AML-193 (cell line): ENCODE measurements around the gene APP.

Experiments
- DNase-seq, 2 experiments: peaks; one replicate each; lab custom pipeline; 2025; lab: John Stamatoyannopoulos, UW

APP gene

GRCh38 chr21:25863747-25864146 lies 306.8 kb downstream of the APP start:
- no peak for DNase-seq

GRCh38 chr21:25863031-25863430 lies 307.5 kb downstream of the APP start:
- no peak for DNase-seq

DNA sequence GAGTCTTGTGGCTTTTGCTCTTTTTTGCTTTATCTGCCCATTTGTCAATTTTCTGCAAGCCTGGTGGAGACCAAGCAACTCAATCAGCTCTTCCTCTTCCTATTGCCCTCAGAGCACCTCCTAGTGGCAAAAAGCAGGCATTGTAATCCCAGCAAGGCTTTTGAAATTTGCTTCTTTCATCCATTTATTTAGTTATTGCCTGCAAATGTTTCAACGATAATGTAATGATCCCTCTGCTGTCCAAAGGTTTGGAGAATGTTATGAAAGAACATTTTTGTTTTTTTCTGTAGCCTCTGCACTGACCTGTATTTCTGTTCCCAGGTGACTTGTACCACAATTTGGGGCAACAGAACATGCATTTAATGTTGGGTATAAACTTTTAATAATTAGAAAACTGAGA lies 308.0 kb downstream of the APP start:
- DNase-seq: peak; percentile 32 to 36

- DNase-seq: no peak
Observed at GRCh38 chr21:25862112-25862511, 308.5 kb downstream of the APP start.

DNA sequence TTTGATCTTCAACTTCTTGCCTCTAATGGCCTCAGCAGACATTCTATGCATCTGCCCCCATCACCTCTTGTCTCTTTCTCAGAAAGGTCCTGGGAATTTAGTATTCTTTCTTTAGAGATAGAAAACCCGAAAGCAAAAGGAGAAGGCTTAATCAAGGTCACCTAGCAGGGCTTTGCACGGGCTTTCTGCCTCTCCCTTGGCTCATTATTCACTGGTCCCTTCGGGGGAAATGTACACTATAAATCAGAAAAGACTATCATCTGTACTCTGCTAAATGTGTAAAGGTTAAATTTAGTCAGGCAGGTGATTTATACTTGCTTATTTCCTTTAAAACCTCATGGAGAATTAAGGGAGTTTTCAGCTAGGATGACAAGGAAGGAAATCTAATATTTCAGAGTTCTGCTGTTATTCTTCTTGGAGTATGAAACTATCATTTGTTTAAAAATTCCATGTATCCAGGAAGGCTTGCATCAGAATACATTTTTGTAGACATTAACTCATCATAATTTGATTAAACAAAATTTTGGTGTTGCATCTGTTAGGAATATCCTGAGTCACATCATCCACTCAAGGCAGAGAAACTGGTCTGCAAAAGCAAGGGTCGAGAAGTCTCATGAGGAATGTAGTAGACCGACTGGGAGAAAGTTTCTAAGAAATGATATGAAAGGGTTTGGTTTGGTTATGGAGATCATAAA lies 311.2 kb downstream of the APP start:
- no peak for DNase-seq

DNA sequence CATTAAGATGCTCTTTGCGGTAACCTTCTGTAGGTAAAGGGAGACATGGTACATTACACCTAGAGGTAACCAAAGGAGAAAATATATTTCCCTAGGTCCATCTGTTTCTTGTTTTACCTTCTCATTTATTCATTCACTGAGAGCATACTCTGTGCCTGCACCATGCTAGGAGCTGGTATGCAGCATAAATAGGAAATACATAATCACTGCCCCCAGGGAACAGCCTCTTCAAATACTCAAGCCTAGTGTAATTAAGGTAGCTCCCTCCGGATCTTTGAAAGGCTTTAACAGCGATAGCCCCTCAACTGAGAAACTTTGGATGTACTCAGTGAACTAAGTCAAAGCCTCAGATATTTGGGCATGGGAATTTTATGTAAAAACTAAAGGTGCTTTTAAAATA lies 312.2 kb downstream of the APP start:
- DNase-seq: no peak

- DNase-seq: no peak
Observed at GRCh38 chr21:25857308-25858074, 313.1 kb downstream of the APP start.

- DNase-seq: no peak
Observed at GRCh38 chr21:25855576-25855975, 315.0 kb downstream of the APP start.

- DNase-seq: no peak
Observed at GRCh38 chr21:25850126-25850842, 320.3 kb downstream of the APP start.

- DNase-seq: no peak
Observed at GRCh38 chr21:25848309-25848708, 322.3 kb downstream of the APP start.

GRCh38 chr21:25845729-25846256 lies 324.8 kb downstream of the APP start:
- no peak for DNase-seq

- DNase-seq: no peak
Observed at GRCh38 chr21:25842925-25843324, 327.6 kb downstream of the APP start.

GRCh38 chr21:25838809-25839208 lies 331.8 kb downstream of the APP start:
- DNase-seq: no peak

DNA sequence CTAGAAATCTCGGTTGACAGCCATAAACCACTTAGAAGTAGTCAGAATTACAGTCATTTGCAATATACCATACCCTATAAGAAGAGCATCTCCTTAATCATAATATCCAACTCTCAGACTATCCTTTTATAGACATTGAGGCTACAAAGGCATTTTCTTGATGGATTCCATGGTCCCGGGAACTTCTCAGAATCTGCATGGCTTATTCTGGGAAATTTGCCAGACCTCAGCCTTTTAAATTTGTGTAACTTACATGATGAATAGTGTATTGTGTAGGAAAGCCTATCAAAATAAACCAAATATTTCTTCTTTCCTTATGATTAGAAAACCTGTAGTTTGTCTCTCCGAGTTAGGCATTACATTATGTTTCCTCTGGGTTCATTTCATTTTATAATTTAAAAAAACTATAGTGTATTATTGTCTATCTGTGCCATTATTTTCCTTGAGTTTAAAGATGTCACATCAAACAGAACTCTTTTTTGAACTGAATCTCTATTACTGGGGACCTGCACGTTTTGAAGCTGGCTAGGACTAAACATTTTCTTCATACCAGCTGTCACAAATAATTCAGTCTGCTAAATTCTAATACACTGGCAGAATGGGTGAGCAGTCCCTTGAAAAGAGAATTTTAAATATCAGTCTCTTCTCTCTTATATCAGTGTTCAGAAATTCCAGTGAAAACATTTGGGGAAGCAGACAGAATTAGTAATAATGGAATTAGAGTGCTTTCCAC lies 332.9 kb downstream of the APP start:
- no peak for DNase-seq

DNA sequence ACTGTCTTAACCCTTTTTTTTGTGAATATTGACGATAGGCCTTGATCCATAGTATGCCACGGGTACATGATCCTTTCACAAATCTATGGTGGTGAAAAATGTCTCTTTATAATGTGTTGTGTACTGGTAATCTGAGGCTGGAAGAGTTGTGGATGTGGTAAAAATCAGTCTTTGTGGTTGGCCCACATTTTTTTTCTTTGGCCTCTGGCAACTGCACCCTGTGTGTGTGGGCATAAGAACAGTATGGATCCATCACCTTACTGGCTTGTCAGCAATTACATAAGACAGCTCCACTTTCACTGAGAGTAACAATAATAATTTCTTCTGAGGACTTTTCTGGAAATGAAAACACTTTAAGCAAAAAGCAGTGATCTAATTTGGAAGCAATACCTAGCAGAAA lies 334.2 kb downstream of the APP start:
- no peak for DNase-seq

DNA sequence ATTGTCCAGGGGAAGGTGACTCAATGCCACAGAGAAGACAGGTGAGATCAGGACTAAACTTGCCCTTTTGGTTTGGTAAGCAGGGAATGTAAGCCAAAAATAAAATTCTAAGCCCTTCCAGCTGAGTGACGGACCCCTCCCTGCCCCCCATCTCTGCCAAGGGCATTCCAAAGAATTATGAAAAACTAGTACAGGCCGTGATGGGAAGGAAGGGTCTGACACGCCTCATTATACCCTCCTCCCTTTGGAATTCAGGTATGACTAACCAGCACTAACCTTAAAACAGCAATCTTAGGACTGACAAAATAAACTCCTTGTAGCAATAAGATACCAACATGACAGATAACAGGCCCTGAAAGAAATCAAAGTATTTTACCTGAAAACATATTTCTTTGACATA lies 336.2 kb downstream of the APP start:
- no peak for DNase-seq

GRCh38 chr21:25831300-25831960 lies 339.1 kb downstream of the APP start:
- no peak for DNase-seq
